ENCODE data around the gene RANBP1. TPM values are rescaled to one million over a fixed set of nuclear protein-coding genes. Genes with fewer than 3 reads are reported as not detected.

Gene RANBP1
- total and polyA plus RNA-seq, 12 donors, result 63.3 to 346 (median 126) TPM

- WGBS, 4 donors, result 81 to 96% (median 88%) methylated on average over 4 to 11 of the region's 11 CpGs
- no peaks in the 10 kb centered on the region for H3K9me3 ChIP-seq (replicated peaks in 1 of 3)
- peaks cover 8 to 34% of the 10 kb centered on the region in 2 donors for H3K4me1 ChIP-seq (replicated peaks in 1 of 2)
- intact Hi-C loops (cut with DNase I), result no loop called here
- H3K4me3 ChIP-seq, result no peak overlapping the region
- H3K36me3 ChIP-seq (replicated peaks in 1 of 2), result peaks cover 0 to 5% of the 10 kb centered on the region in 2 donors
- no peaks in the 10 kb centered on the region for H3K27me3 ChIP-seq
- DNase-seq, result no peak
- no peak overlapping the region for H3K27ac ChIP-seq
- TF ChIP-seq CTCF (IDR thresholded peaks at IDR 0.05) (no peak), POLR2A (IDR thresholded peaks at IDR 0.05) (no peak)
Observed at GRCh38 chr22:20140107-20140445, 24.2 kb downstream of the RANBP1 start.

GRCh38 chr22:20140521-20140964 is 24.6 kb downstream of the RANBP1 start:
- H3K36me3 ChIP-seq (replicated peaks in 1 of 2), result peaks cover 0 to 5% of the 10 kb centered on the region in 2 donors
- WGBS, 4 donors, result 81 to 91% (median 86%) methylated on average over 6 to 17 of the region's 17 CpGs
- no peaks in the 10 kb centered on the region for H3K9me3 ChIP-seq (replicated peaks in 1 of 3)
- no peaks in the 10 kb centered on the region for H3K27me3 ChIP-seq
- TF ChIP-seq POLR2A (IDR thresholded peaks at IDR 0.05), result no peak
- TF ChIP-seq CTCF (IDR thresholded peaks at IDR 0.05), result no peak
- H3K4me3 ChIP-seq, result no peak overlapping the region
- intact Hi-C loops (cut with DNase I), result no loop called here
- no peak overlapping the region for H3K27ac ChIP-seq
- no peak for DNase-seq
- H3K4me1 ChIP-seq (replicated peaks in 1 of 2), result peaks cover 8 to 29% of the 10 kb centered on the region in 2 donors

DNA sequence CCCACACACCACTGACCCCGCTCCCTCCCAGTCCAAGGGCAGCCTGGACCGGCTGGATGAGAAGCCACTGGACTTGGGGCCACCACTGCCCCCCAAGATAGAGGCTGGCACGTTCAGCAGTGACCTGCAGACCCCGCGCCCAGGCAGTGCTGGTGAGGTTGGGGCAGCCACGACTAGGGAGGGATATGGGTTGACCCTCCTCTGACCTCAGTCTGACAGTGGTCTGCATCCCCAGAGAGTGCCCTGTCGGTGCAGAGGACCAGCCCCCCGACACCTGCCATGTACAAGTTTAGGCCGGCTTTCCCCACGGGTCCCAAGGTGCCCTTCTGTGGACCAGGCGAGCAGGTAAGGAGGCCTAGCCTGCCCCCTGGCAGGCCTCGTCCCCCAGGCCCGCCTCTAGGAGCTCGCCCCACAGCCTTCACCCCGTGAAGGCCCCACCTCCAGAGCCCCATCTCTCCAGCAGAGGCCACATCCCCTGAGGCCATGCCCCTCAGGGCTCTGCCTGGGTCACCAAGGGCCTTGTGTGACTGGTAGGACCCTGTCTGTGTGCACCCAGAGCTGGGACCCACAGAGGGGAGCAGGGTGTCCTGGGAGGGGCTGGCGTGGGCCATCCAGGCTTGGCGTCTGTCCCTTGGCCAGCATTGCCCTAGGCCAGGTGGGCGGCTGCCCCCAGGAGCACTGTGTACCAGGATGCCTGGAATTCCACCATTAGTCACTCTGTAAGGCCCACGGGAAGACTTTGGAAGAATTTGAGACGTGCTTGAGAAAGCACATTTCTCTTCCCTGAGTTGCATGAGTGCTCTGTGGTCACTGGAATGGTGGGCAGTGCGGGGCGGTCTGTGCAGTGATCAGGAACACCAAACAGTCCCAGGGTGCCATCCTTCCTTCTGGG is 25.5 kb downstream of the RANBP1 start:
- H3K36me3 ChIP-seq (replicated peaks in 1 of 2), result peaks cover 0 to 5% of the 10 kb centered on the region in 2 donors

More for the DNA sequence above, 25.5 kb downstream of the RANBP1 start:
- Histone ChIP-seq H3K4me1 (replicated peaks in 1 of 2) (peaks cover 8 to 20% of the 10 kb centered on the region in 2 donors), H3K27ac (no peak overlapping the region), H3K27me3 (no peaks in the 10 kb centered on the region), H3K9me3 (replicated peaks in 1 of 3) (no peaks in the 10 kb centered on the region), H3K4me3 (no peak overlapping the region)
- no peak for DNase-seq
- no peak for TF ChIP-seq CTCF (IDR thresholded peaks at IDR 0.05)
- no peak for TF ChIP-seq POLR2A (IDR thresholded peaks at IDR 0.05)
- WGBS, 4 donors, result 81 to 92% (median 88%) methylated on average over 9 to 22 of the region's 22 CpGs
- intact Hi-C loops (cut with DNase I), result no loop called here

All from adrenal gland (tissue), 12 donors.